ENCODE measurements around the gene TYRO3.

The TYRO3 gene

GRCh38 chr15:41605566-41605965 lies 46.6 kb downstream of the TYRO3 start:
- no peak for DNase-seq (ENCODE audit: low spot score)

- no peak for DNase-seq (ENCODE audit: low spot score)
Observed at GRCh38 chr15:41606997-41607396, 48.0 kb downstream of the TYRO3 start.

- DNase-seq (ENCODE audit: low spot score), result no peak
Observed at GRCh38 chr15:41609123-41609522, 50.1 kb downstream of the TYRO3 start.

- DNase-seq (ENCODE audit: low spot score), result no peak
Observed at GRCh38 chr15:41610048-41610447, 51.0 kb downstream of the TYRO3 start.

- DNase-seq (ENCODE audit: low spot score), result peak; percentile 13
Observed at GRCh38 chr15:41620536-41621199, 61.7 kb downstream of the TYRO3 start.

- DNase-seq (ENCODE audit: low spot score), result peak; percentile 40
Observed at GRCh38 chr15:41621200-41622193, 62.5 kb downstream of the TYRO3 start.

GRCh38 chr15:41622901-41623300 lies 63.9 kb downstream of the TYRO3 start:
- DNase-seq (ENCODE audit: low spot score), result no peak

- DNase-seq (ENCODE audit: low spot score), result no peak
Observed at GRCh38 chr15:41627203-41627602, 68.2 kb downstream of the TYRO3 start.

GRCh38 chr15:41629463-41629862 lies 70.5 kb downstream of the TYRO3 start:
- no peak for DNase-seq (ENCODE audit: low spot score)

GRCh38 chr15:41629883-41630282 lies 70.9 kb downstream of the TYRO3 start:
- DNase-seq (ENCODE audit: low spot score), result no peak

- no peak for DNase-seq (ENCODE audit: low spot score)
Observed at GRCh38 chr15:41630616-41631217, 71.7 kb downstream of the TYRO3 start.

- no peak for DNase-seq (ENCODE audit: low spot score)
Observed at GRCh38 chr15:41631880-41632470, 73.0 kb downstream of the TYRO3 start.
